Breast epithelium (tissue), 3 donors: ENCODE data around the gene ITGB5.

Experiments
- CTCF ChIP-seq, 3 donors: fragments of 450-650 bp; IDR thresholded peaks; one replicate each; pipeline ENCODE4 v1.5.1; 2016 to 2017; ENCODE audit warnings: antibody characterized with exemption in 3 of 3, mild to moderate bottlenecking in 3 of 3, moderate library complexity in 3 of 3
- POLR2A ChIP-seq: fragments of 450-650 bp; IDR thresholded peaks from one replicate; pipeline ENCODE4 v1.6.1; 2016; ENCODE audit warnings: antibody characterized with exemption, mild to moderate bottlenecking, moderate library complexity
- POLR2AphosphoS5 ChIP-seq, 3 donors: sonication (generic); formaldehyde crosslinking; IDR thresholded peaks; one replicate each; pipeline ENCODE4 v1.6.1; 2017; ENCODE audit warnings: antibody characterized with exemption in 3 of 3

- no peak for TF ChIP-seq POLR2AphosphoS5 (IDR thresholded peaks at IDR 0.05)
- no peak for TF ChIP-seq CTCF (IDR thresholded peaks at IDR 0.05)
- no peak for TF ChIP-seq POLR2A
These were observed 68.6 kb downstream of the ITGB5 start for GRCh38 chr3:124818398-124819091.
